GM21576 (cell line): ENCODE results near the gene ACSL3.
"Not testable (repeated sequence)": the region's sequence is repeated elsewhere in the genome, so short reads cannot be mapped to it uniquely, and the experiment has no call there.

Experiments used
- ATAC-seq: cut with Tn5 transposase; IDR thresholded peaks from one replicate; pipeline ENCODE4 v1.9.1; 2021; ENCODE audit warnings: mild to moderate bottlenecking, moderate library complexity; ENCODE audit not compliant: unreplicated experiment

The ACSL3 gene

GRCh38 chr2:222907790-222908441 is 47.1 kb downstream of the ACSL3 start:
- ATAC-seq: no peak

- ATAC-seq: no peak
These were observed 48.5 kb downstream of the ACSL3 start for GRCh38 chr2:222909286-222909685.

GRCh38 chr2:222912117-222912516 is 51.3 kb downstream of the ACSL3 start:
- peak; percentile 98 for ATAC-seq

GRCh38 chr2:222912776-222913175 is 51.9 kb downstream of the ACSL3 start:
- no peak for ATAC-seq

GRCh38 chr2:222915092-222915957 is 54.5 kb downstream of the ACSL3 start:
- ATAC-seq: no peak

- ATAC-seq: no peak
These were observed 55.7 kb downstream of the ACSL3 start for GRCh38 chr2:222916229-222917197.

- ATAC-seq: not testable (repeated sequence)
These were observed 56.4 kb downstream of the ACSL3 start for GRCh38 chr2:222917212-222917611.

GRCh38 chr2:222919841-222920526 is 59.1 kb downstream of the ACSL3 start:
- no peak for ATAC-seq

GRCh38 chr2:222920657-222921186 is 59.9 kb downstream of the ACSL3 start:
- ATAC-seq: no peak

- no peak for ATAC-seq
These were observed 61.4 kb downstream of the ACSL3 start for GRCh38 chr2:222922019-222922800.

GRCh38 chr2:222926915-222927314 is 66.1 kb downstream of the ACSL3 start:
- no peak for ATAC-seq

- ATAC-seq: no peak
These were observed 66.8 kb downstream of the ACSL3 start for GRCh38 chr2:222927600-222927999.

- no peak for ATAC-seq
These were observed 67.5 kb downstream of the ACSL3 start for GRCh38 chr2:222928335-222928734.

- no peak for ATAC-seq
These were observed 70.0 kb downstream of the ACSL3 start for GRCh38 chr2:222930862-222931261.

GRCh38 chr2:222931659-222932058 is 70.8 kb downstream of the ACSL3 start:
- ATAC-seq: no peak

GRCh38 chr2:222933458-222933857 is 72.6 kb downstream of the ACSL3 start:
- no peak for ATAC-seq

- no peak for ATAC-seq
These were observed 75.0 kb downstream of the ACSL3 start for GRCh38 chr2:222935688-222936298.

GRCh38 chr2:222936705-222937104 is 75.9 kb downstream of the ACSL3 start:
- ATAC-seq: no peak

GRCh38 chr2:222938327-222938726 is 77.5 kb downstream of the ACSL3 start:
- ATAC-seq: no peak
